Astrocyte (in vitro differentiated cells and primary cell): ENCODE measurements around the gene KDM5B. TPM values are rescaled to one million over a fixed set of nuclear protein-coding genes. Genes with fewer than 3 reads are reported as not detected.

Source experiments
- DNase-seq: peaks from one replicate; pipeline ENCODE4 v3.0.0-alpha.2; 2010; ENCODE audit warnings: low read depth
- FAIRE-seq: peaks from 2 replicates; lab custom pipeline; 2011; peaks lifted over from hg19 to GRCh38; lab: Jason Lieb, UNC
- H2AFZ ChIP-seq: 2 replicates; pipeline ENCODE4 v1.6.0; 2012; ENCODE audit warnings: low read depth, low read length, inconsistent platforms
- H3K27ac ChIP-seq: 2 replicates; pipeline ENCODE4 v1.5.1; 2011; ENCODE audit warnings: low read depth, low read length, inconsistent platforms
- H3K27me3 ChIP-seq: 2 replicates; pipeline ENCODE4 v1.6.0; 2011; ENCODE audit warnings: low read length, inconsistent platforms; ENCODE audit not compliant: insufficient read depth
- H3K36me3 ChIP-seq: 2 replicates; pipeline ENCODE4 v1.5.1; 2011; ENCODE audit warnings: low read length, inconsistent platforms; ENCODE audit not compliant: insufficient read depth
- H3K4me1 ChIP-seq: 2 replicates; pipeline ENCODE4 v1.5.1; 2011; ENCODE audit warnings: low read length, inconsistent platforms; ENCODE audit not compliant: insufficient read depth
- H3K4me2 ChIP-seq: 2 replicates; pipeline ENCODE4 v1.6.0; 2012; ENCODE audit warnings: low read length, inconsistent platforms
- H3K4me3 ChIP-seq: 2 replicates; pipeline ENCODE4 v1.5.1; 2011; ENCODE audit warnings: low read depth, mild to moderate bottlenecking, low read length, inconsistent platforms; ENCODE audit not compliant: insufficient read depth
- H3K79me2 ChIP-seq: 2 replicates; pipeline ENCODE4 v1.6.0; 2012; ENCODE audit warnings: mild to moderate bottlenecking, low read length, inconsistent platforms; ENCODE audit not compliant: insufficient read depth
- H3K9ac ChIP-seq: 2 replicates; pipeline ENCODE4 v1.6.0; 2012; ENCODE audit warnings: mild to moderate bottlenecking, low read length, inconsistent platforms
- H3K9me3 ChIP-seq: 2 replicates; pipeline ENCODE4 v1.5.1; 2012; ENCODE audit warnings: low read depth, mild to moderate bottlenecking, low read length, inconsistent platforms; ENCODE audit not compliant: insufficient read depth
- H4K20me1 ChIP-seq: 2 replicates; pipeline ENCODE4 v1.6.0; 2012; ENCODE audit warnings: low read length, inconsistent platforms; ENCODE audit not compliant: insufficient read depth
- H3K27ac Mint-ChIP-seq: one replicate; pipeline ENCODE4 v1.8.0; 2021; ENCODE audit warnings: mild to moderate bottlenecking, mixed read lengths; ENCODE audit not compliant: unreplicated experiment
- H3K27me3 Mint-ChIP-seq: one replicate; pipeline ENCODE4 v1.8.0; 2021; ENCODE audit warnings: low read depth, mixed read lengths; ENCODE audit not compliant: unreplicated experiment
- H3K36me3 Mint-ChIP-seq: one replicate; pipeline ENCODE4 v1.8.0; 2021; ENCODE audit warnings: low read depth, mixed read lengths; ENCODE audit not compliant: unreplicated experiment
- H3K4me1 Mint-ChIP-seq: one replicate; pipeline ENCODE4 v1.8.0; 2021; ENCODE audit warnings: low read depth, mixed read lengths; ENCODE audit not compliant: unreplicated experiment
- H3K4me3 Mint-ChIP-seq: one replicate; pipeline ENCODE4 v1.8.0; 2021; ENCODE audit warnings: mild to moderate bottlenecking, moderate library complexity, mixed read lengths; ENCODE audit not compliant: unreplicated experiment
- H3K9me3 Mint-ChIP-seq: one replicate; pipeline ENCODE4 v1.8.0; 2021; ENCODE audit warnings: mild to moderate bottlenecking, mixed read lengths; ENCODE audit not compliant: unreplicated experiment
- EZH2 ChIP-seq: IDR thresholded peaks from 2 replicates; pipeline ENCODE4 v1.6.1; 2012; ENCODE audit warnings: mild to moderate bottlenecking, low read length, inconsistent platforms; ENCODE audit not compliant: insufficient read depth
- total RNA-seq: library from RNA; stranded (reverse); gene quantifications from 2 replicates; pipeline ENCODE4 v1.2.1, GENCODE V29; 2021
- TF ChIP-seq, protein P1 (sequence below): IDR thresholded peaks from 2 replicates; pipeline ENCODE4 v1.5.1; 2011; ENCODE audit warnings: low read depth, mild to moderate bottlenecking, inconsistent platforms, low read length, moderate library complexity; ENCODE audit not compliant: insufficient read depth

The KDM5B gene
- total RNA-seq, 1 donor from 2014 or later: 182 TPM

DNA sequence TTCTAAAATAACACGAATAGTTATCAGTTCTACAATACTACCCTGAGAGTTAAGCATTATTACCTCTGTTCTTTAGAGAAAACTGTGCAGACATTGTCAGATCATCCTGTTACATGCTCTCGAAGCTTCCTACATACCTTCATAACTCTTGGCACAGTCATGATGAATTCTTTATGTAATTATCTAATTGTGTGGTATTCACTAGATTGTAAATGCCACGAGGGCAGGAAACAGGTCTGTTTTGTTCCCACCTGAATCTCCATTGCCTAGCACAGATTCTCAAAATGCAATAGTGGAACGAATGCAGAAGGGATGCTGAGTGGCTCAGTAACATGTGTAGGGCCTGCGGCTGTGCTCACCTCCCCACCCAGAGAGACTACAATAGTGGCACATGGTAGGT is 101.4 kb downstream of the KDM5B start:
- Mint-ChIP-seq H3K4me3 (no peak overlapping the region), H3K36me3 (no peaks in the 10 kb centered on the region), H3K4me1 (no peaks in the 10 kb centered on the region), H3K9me3 (no peaks in the 10 kb centered on the region), H3K27ac (no peak overlapping the region), H3K27me3 (peaks cover 86% of the 10 kb centered on the region)
- H3K27ac ChIP-seq: no peak overlapping the region
- H3K4me3 ChIP-seq: no peak overlapping the region
- no peak overlapping the region for H3K9ac ChIP-seq
- no peaks in the 10 kb centered on the region for H3K36me3 ChIP-seq
- H4K20me1 ChIP-seq: peaks cover 6% of the 10 kb centered on the region
- DNase-seq (no peak), FAIRE-seq (no peak)
- H2AFZ ChIP-seq: no peak overlapping the region
- TF ChIP-seq, protein P1, sequence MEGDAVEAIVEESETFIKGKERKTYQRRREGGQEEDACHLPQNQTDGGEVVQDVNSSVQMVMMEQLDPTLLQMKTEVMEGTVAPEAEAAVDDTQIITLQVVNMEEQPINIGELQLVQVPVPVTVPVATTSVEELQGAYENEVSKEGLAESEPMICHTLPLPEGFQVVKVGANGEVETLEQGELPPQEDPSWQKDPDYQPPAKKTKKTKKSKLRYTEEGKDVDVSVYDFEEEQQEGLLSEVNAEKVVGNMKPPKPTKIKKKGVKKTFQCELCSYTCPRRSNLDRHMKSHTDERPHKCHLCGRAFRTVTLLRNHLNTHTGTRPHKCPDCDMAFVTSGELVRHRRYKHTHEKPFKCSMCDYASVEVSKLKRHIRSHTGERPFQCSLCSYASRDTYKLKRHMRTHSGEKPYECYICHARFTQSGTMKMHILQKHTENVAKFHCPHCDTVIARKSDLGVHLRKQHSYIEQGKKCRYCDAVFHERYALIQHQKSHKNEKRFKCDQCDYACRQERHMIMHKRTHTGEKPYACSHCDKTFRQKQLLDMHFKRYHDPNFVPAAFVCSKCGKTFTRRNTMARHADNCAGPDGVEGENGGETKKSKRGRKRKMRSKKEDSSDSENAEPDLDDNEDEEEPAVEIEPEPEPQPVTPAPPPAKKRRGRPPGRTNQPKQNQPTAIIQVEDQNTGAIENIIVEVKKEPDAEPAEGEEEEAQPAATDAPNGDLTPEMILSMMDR: no peak
- TF ChIP-seq EZH2: no peak
- no peaks in the 10 kb centered on the region for H3K79me2 ChIP-seq
- peaks cover 4% of the 10 kb centered on the region for H3K4me1 ChIP-seq
- H3K27me3 ChIP-seq: peaks cover 83% of the 10 kb centered on the region
- H3K9me3 ChIP-seq: no peaks in the 10 kb centered on the region
- H3K4me2 ChIP-seq: no peak overlapping the region

DNA sequence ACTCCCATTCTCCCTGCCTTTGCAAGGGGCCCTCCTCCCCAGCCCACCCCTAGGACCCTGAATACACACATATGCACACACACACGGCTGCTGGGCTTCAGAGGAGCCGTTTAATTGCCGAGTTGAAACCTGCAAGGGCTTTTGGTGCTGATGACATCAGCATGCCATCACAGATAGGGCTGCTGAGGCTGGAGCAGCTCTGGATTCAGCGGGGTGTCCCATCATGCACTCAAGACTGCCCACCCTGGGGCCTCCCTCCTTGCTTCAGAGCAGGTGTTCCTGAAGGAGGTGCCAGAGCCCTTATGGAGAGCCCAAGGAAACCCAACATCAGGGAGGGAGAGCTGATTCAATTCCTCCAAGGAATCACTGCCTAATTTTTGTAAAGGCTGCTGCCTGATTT is 103.6 kb downstream of the KDM5B start:
- no peaks in the 10 kb centered on the region for H3K4me1 Mint-ChIP-seq

DNA sequence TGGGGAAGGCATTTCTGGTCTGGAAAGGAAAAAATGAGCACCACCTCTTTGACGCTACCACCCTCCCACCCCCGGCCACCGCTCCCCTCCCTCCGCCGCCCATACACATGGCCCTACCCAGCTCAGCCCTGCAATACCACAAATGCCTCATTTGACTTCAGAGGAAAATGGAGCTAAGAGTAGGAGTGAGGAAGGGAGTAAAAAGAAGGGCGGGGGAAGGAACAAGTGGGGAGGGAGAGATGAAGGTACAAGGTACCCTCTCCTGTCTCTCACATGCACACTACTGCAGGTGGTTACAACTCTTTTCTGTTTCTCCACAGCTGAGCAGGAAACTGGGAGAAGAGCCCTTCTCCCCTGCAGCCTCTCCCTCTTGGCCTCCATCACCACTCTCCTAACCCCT is 105.0 kb downstream of the KDM5B start:
- H3K79me2 ChIP-seq: no peaks in the 10 kb centered on the region
- no peak overlapping the region for H3K4me2 ChIP-seq
- no peak overlapping the region for H3K27ac ChIP-seq
- H3K9me3 ChIP-seq: no peaks in the 10 kb centered on the region
- H4K20me1 ChIP-seq: no peaks in the 10 kb centered on the region
- H3K27ac Mint-ChIP-seq: no peak overlapping the region
- no peaks in the 10 kb centered on the region for H3K36me3 Mint-ChIP-seq
- H3K4me3 ChIP-seq: no peak overlapping the region
- no peaks in the 10 kb centered on the region for H3K36me3 ChIP-seq
- H3K27me3 Mint-ChIP-seq: peaks cover 81% of the 10 kb centered on the region
- H3K4me3 Mint-ChIP-seq: no peak overlapping the region
- no peaks in the 10 kb centered on the region for H3K4me1 ChIP-seq
- no peaks in the 10 kb centered on the region for H3K9me3 Mint-ChIP-seq
- no peak overlapping the region for H3K9ac ChIP-seq
- TF ChIP-seq, protein P1: no peak
- no peak for TF ChIP-seq EZH2
- no peak overlapping the region for H2AFZ ChIP-seq
- FAIRE-seq (no peak), DNase-seq (no peak)
- peaks cover 56% of the 10 kb centered on the region for H3K27me3 ChIP-seq
- H3K4me1 Mint-ChIP-seq: peaks cover 3% of the 10 kb centered on the region

More for the DNA sequence above, 103.6 kb downstream of the KDM5B start:
- H3K4me2 ChIP-seq: no peak overlapping the region
- H3K27ac ChIP-seq: no peak overlapping the region
- H3K27me3 ChIP-seq: peaks cover 64% of the 10 kb centered on the region
- H3K79me2 ChIP-seq: no peaks in the 10 kb centered on the region
- Mint-ChIP-seq H3K27me3 (peaks cover 86% of the 10 kb centered on the region), H3K9me3 (no peaks in the 10 kb centered on the region), H3K4me3 (no peak overlapping the region), H3K27ac (no peak overlapping the region), H3K36me3 (no peaks in the 10 kb centered on the region)
- no peak for FAIRE-seq
- no peaks in the 10 kb centered on the region for H4K20me1 ChIP-seq
- no peak overlapping the region for H2AFZ ChIP-seq
- H3K9ac ChIP-seq: no peak overlapping the region
- H3K4me1 ChIP-seq: no peaks in the 10 kb centered on the region
- TF ChIP-seq, protein P1: no peak
- no peak for TF ChIP-seq EZH2
- no peaks in the 10 kb centered on the region for H3K36me3 ChIP-seq
- DNase-seq: no peak
- no peak overlapping the region for H3K4me3 ChIP-seq
- no peaks in the 10 kb centered on the region for H3K9me3 ChIP-seq
